Esophagus squamous epithelium (tissue), 5 donors: Measurements from ENCODE around the gene HES6. TPM values are rescaled to one million over a fixed set of nuclear protein-coding genes. Genes with fewer than 3 reads are reported as not detected.
A peak's percentile ranks its signal among the peaks of the same experiment; 100 is the strongest.

Source experiments
- DNase-seq: peaks from one replicate; lab custom pipeline; 2025; lab: John Stamatoyannopoulos, UW
- H3K27ac ChIP-seq, 4 donors: fragments of 200-600 bp; sonication (generic); one replicate each; pipeline ENCODE4 v1.5.1; 2016 to 2019; ENCODE audit warnings: mild to moderate bottlenecking in 1 of 4
- H3K27me3 ChIP-seq, 4 donors: fragments of 200-600 bp; sonication (generic); 1 replicate in 3 of 4; 2 replicates in 1 of 4; pipeline versions ENCODE4 v1.5.1 to v1.6.0; 2017 to 2021; ENCODE audit warnings: antibody characterized with exemption in 1 of 4
- H3K36me3 ChIP-seq, 3 donors: fragments of 200-600 bp; sonication (generic); one replicate each; pipeline ENCODE4 v1.5.1; 2016 to 2019
- H3K4me1 ChIP-seq, 3 donors: fragments of 200-600 bp; sonication (generic); one replicate each; pipeline ENCODE4 v1.5.1; 2017 to 2019
- H3K4me3 ChIP-seq, 4 donors: fragments of 200-600 bp; sonication (generic); 1 replicate in 3 of 4; 2 replicates in 1 of 4; pipeline ENCODE4 v1.5.1; 2016 to 2019; ENCODE audit warnings: mild to moderate bottlenecking in 2 of 4, moderate library complexity in 1 of 4
- H3K9me3 ChIP-seq, 3 donors: fragments of 200-600 bp; sonication (generic); one replicate each; pipeline ENCODE4 v1.5.1; 2016 to 2019
- CTCF ChIP-seq, 6 experiments: fragments of 450-650 bp in 4 of 6; fragments of 200-600 bp in 2 of 6; sonication (generic) in 2 of 6; IDR thresholded peaks; one replicate each; pipeline ENCODE4 v1.5.1; 2016 to 2019; ENCODE audit warnings: antibody characterized with exemption in 6 of 6, mild to moderate bottlenecking in 4 of 6, moderate library complexity in 4 of 6
- POLR2A ChIP-seq, 4 donors: fragments of 450-650 bp; IDR thresholded peaks; one replicate each; pipeline ENCODE4 v1.6.1; 2017; ENCODE audit warnings: antibody characterized with exemption in 4 of 4, mild to moderate bottlenecking in 4 of 4, moderate library complexity in 3 of 4
- WGBS, 2 donors: methylation state at CpG; one replicate each; pipeline ENCODE4 v1.1.5; 2018; 5-methylcytosine and 5-hydroxymethylcytosine counted together
- intact Hi-C: fragments of 100-400 bp; cut with DNase I; formaldehyde crosslinking; loops from one replicate; pipeline ENCODE4 v1.15.0; 2022
- total RNA-seq, 4 donors: library from RNA; depleted of rRNA; stranded (reverse); fragments of >200 nt; gene quantifications; one replicate each; pipeline ENCODE4 v1.1.0, GENCODE V29; 2016
- donor health status: DM: yes; HTN: yes; CAD: no.

The HES6 gene
- total RNA-seq, 4 donors from 2014 or later: 3.1 to 5.1 (median 4.2) TPM

- H3K27me3 ChIP-seq: peaks cover 0 to 3% (median 0%) of the 10 kb centered on the region in 4 donors
- no peaks in the 10 kb centered on the region for H3K36me3 ChIP-seq
- no peak for TF ChIP-seq CTCF (IDR thresholded peaks at IDR 0.05)
- no peak for TF ChIP-seq POLR2A (IDR thresholded peaks at IDR 0.05)
- H3K9me3 ChIP-seq: no peaks in the 10 kb centered on the region
- intact Hi-C loops: no loop called here
- no peak for DNase-seq
- no peak overlapping the region for H3K4me3 ChIP-seq
- H3K4me1 ChIP-seq: no peaks in the 10 kb centered on the region
- WGBS, 2 donors: 56 to 85% methylated on average over 1 to 4 of the region's 10 CpGs
- H3K27ac ChIP-seq: no peak overlapping the region
Measured at GRCh38 chr2:238220274-238220891, 19.5 kb downstream of the HES6 start.

GRCh38 chr2:238216651-238217184 is 23.1 kb downstream of the HES6 start:
- no peak for TF ChIP-seq POLR2A (IDR thresholded peaks at IDR 0.05)
- no peak for TF ChIP-seq CTCF (IDR thresholded peaks at IDR 0.05)
- no peak overlapping the region for H3K27ac ChIP-seq
- no peaks in the 10 kb centered on the region for H3K36me3 ChIP-seq
- H3K4me1 ChIP-seq: no peaks in the 10 kb centered on the region
- no peaks in the 10 kb centered on the region for H3K9me3 ChIP-seq
- no peak for DNase-seq
- peaks cover 0 to 6% (median 0%) of the 10 kb centered on the region in 4 donors for H3K27me3 ChIP-seq
- intact Hi-C loops: no loop called here
- WGBS, 2 donors: 67 to 76% methylated on average over 1 to 2 of the region's 2 CpGs
- H3K4me3 ChIP-seq: no peak overlapping the region

GRCh38 chr2:238207006-238207405 is 32.8 kb downstream of the HES6 start:
- Histone ChIP-seq H3K9me3 (no peaks in the 10 kb centered on the region), H3K4me1 (peaks cover 8 to 15% (median 15%) of the 10 kb centered on the region in 3 donors), H3K27ac (no peak overlapping the region), H3K4me3 (no peak overlapping the region), H3K27me3 (peaks cover 0 to 6% (median 0%) of the 10 kb centered on the region in 4 donors), H3K36me3 (no peaks in the 10 kb centered on the region)
- DNase-seq: no peak
- TF ChIP-seq POLR2A (IDR thresholded peaks at IDR 0.05) (no peak), CTCF (IDR thresholded peaks at IDR 0.05) (no peak)
- intact Hi-C loops: no loop called here
- 70 to 75% methylated on average over 7 of the region's 7 CpGs for WGBS, 2 donors

GRCh38 chr2:238203973-238204683 is 35.7 kb downstream of the HES6 start:
- TF ChIP-seq CTCF (IDR thresholded peaks at IDR 0.05): no peak
- no peak for TF ChIP-seq POLR2A (IDR thresholded peaks at IDR 0.05)
- no peaks in the 10 kb centered on the region for H3K9me3 ChIP-seq
- peak overlapping the region; percentile 90 to 99 (median 98) for H3K27ac ChIP-seq
- peaks cover 28 to 43% (median 33%) of the 10 kb centered on the region in 3 donors for H3K4me1 ChIP-seq
- intact Hi-C loops: no loop called here
- peak overlapping the region; percentile 75 to 97 (median 94) for H3K4me3 ChIP-seq
- 74 to 77% methylated on average over 6 to 7 of the region's 18 CpGs for WGBS, 2 donors
- H3K27me3 ChIP-seq: peaks cover 0 to 6% (median 0%) of the 10 kb centered on the region in 4 donors
- no peak for DNase-seq
- H3K36me3 ChIP-seq: no peaks in the 10 kb centered on the region
